GM12878 (cell line): Measurements from ENCODE around the gene TNF.

Source experiments
- CHD1 ChIP-seq: IDR thresholded peaks from 2 replicates; pipeline ENCODE4 v1.6.1; 2012; ENCODE audit warnings: low read depth, low read length, improper control_type of control experiment
- EP300 ChIP-seq, 2 experiments: fragments of 150-350 bp in 1 of 2; IDR thresholded peaks; 2 replicates each; pipeline ENCODE4 v1.6.1; 2011 to 2012; ENCODE audit warnings: low read depth in 2 of 2, low read length in 2 of 2, borderline replicate concordance in 1 of 2, improper control_type of control experiment in 1 of 2, inconsistent platforms in 1 of 2; ENCODE audit not compliant: control insufficient read depth in 1 of 2
- EZH2 ChIP-seq: IDR thresholded peaks from 2 replicates; pipeline ENCODE4 v1.6.1; 2012; ENCODE audit warnings: low read depth, mild to moderate bottlenecking, control low read depth, inconsistent platforms, low read length, borderline replicate concordance; ENCODE audit not compliant: control insufficient read depth
- FOS ChIP-seq: IDR thresholded peaks from 3 replicates; pipeline ENCODE4 v1.6.1; 2011; ENCODE audit warnings: borderline replicate concordance; ENCODE audit not compliant: insufficient read length; ENCODE audit errors: extremely low read depth
- KAT2A ChIP-seq: conservative IDR thresholded peaks from 2 replicates; pipeline ENCODE4 v1.6.1; 2011; ENCODE audit warnings: low read depth, low read length; ENCODE audit not compliant: control insufficient read depth
- NBN ChIP-seq: fragments of 450-650 bp; IDR thresholded peaks from 2 replicates; pipeline ENCODE4 v1.6.1; 2016
- NFYA ChIP-seq: IDR thresholded peaks from 2 replicates; pipeline ENCODE4 v1.6.1; 2011; ENCODE audit warnings: low read depth, mild to moderate bottlenecking, low read length, improper control_type of control experiment, borderline replicate concordance
- RCOR1 ChIP-seq: conservative IDR thresholded peaks from 2 replicates; pipeline ENCODE4 v1.6.1; 2012; ENCODE audit warnings: low read depth, low read length, improper control_type of control experiment
- TF ChIP-seq, protein P1 (sequence below): IDR thresholded peaks from 2 replicates; pipeline ENCODE4 v1.6.1; 2011; ENCODE audit warnings: borderline replicate concordance, low read depth, mild to moderate bottlenecking, moderate library complexity, low read length; ENCODE audit not compliant: insufficient read depth, poor library complexity, severe bottlenecking
- TF ChIP-seq, protein P2 (sequence below): IDR thresholded peaks from 2 replicates; pipeline ENCODE4 v1.6.1; 2011; ENCODE audit warnings: mild to moderate bottlenecking, low read depth, low read length, moderate library complexity; ENCODE audit not compliant: insufficient replicate concordance
- TF ChIP-seq, protein P3 (sequence below): IDR thresholded peaks from 2 replicates; pipeline ENCODE4 v1.6.1; 2011; ENCODE audit warnings: low read depth, mild to moderate bottlenecking, low read length, moderate library complexity, borderline replicate concordance; ENCODE audit errors: extremely low read depth
- TF ChIP-seq, protein P4 (sequence below), 3 experiments: IDR thresholded peaks in 2 of 3; conservative IDR thresholded peaks in 1 of 3; 2 replicates each; pipeline ENCODE4 v1.5.1; 2011; ENCODE audit warnings: low read depth in 3 of 3, low read length in 3 of 3, mild to moderate bottlenecking in 3 of 3, control low read depth in 2 of 3, moderate library complexity in 2 of 3, inconsistent platforms in 1 of 3, mixed read lengths in 1 of 3; ENCODE audit not compliant: control insufficient read depth in 2 of 3, insufficient read depth in 1 of 3; ENCODE audit errors: extremely low read depth in 1 of 3

DNA sequence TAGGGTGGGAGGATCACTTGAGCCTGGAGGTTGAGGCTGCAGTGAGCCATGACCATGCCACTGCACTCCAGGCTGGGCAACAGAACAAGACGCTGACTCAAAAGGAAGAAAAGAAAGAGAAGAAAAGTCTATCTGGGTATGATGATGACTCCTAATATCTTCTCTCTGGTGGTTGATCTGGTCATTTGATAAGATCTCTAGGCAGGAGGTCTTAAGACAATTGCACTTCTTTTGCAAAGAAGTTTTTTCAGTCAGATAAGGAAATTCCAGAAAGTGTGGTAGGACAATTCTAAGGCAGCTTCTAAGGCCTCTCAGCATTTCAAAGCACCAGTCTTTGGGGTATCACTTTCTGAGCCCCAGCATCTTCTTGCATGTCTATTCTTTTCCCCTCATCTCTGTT is 32.0 kb downstream of the TNF start:
- no peak for TF ChIP-seq EZH2
- no peak for TF ChIP-seq KAT2A
- no peak for TF ChIP-seq EP300 (IDR thresholded peaks at IDR 0.05; ENCODE audit: borderline replicate concordance in 1 of 2, control insufficient read depth in 1 of 2, low read depth in 2 of 2, low read length in 2 of 2)
- no peak for TF ChIP-seq NBN
- no peak for TF ChIP-seq RCOR1
- TF ChIP-seq NFYA: no peak
- TF ChIP-seq, protein P1, sequence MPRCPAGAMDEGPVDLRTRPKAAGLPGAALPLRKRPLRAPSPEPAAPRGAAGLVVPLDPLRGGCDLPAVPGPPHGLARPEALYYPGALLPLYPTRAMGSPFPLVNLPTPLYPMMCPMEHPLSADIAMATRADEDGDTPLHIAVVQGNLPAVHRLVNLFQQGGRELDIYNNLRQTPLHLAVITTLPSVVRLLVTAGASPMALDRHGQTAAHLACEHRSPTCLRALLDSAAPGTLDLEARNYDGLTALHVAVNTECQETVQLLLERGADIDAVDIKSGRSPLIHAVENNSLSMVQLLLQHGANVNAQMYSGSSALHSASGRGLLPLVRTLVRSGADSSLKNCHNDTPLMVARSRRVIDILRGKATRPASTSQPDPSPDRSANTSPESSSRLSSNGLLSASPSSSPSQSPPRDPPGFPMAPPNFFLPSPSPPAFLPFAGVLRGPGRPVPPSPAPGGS: no peak
- TF ChIP-seq, protein P2, sequence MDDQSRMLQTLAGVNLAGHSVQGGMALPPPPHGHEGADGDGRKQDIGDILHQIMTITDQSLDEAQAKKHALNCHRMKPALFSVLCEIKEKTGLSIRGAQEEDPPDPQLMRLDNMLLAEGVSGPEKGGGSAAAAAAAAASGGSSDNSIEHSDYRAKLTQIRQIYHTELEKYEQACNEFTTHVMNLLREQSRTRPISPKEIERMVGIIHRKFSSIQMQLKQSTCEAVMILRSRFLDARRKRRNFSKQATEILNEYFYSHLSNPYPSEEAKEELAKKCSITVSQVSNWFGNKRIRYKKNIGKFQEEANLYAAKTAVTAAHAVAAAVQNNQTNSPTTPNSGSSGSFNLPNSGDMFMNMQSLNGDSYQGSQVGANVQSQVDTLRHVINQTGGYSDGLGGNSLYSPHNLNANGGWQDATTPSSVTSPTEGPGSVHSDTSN: no peak
- TF ChIP-seq, protein P3, sequence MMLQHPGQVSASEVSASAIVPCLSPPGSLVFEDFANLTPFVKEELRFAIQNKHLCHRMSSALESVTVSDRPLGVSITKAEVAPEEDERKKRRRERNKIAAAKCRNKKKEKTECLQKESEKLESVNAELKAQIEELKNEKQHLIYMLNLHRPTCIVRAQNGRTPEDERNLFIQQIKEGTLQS: no peak
- no peak for TF ChIP-seq CHD1
- TF ChIP-seq FOS: no peak
- TF ChIP-seq, protein P4, sequence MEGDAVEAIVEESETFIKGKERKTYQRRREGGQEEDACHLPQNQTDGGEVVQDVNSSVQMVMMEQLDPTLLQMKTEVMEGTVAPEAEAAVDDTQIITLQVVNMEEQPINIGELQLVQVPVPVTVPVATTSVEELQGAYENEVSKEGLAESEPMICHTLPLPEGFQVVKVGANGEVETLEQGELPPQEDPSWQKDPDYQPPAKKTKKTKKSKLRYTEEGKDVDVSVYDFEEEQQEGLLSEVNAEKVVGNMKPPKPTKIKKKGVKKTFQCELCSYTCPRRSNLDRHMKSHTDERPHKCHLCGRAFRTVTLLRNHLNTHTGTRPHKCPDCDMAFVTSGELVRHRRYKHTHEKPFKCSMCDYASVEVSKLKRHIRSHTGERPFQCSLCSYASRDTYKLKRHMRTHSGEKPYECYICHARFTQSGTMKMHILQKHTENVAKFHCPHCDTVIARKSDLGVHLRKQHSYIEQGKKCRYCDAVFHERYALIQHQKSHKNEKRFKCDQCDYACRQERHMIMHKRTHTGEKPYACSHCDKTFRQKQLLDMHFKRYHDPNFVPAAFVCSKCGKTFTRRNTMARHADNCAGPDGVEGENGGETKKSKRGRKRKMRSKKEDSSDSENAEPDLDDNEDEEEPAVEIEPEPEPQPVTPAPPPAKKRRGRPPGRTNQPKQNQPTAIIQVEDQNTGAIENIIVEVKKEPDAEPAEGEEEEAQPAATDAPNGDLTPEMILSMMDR (IDR thresholded peaks at IDR 0.05 in 2 of 3, conservative IDR thresholded peaks at IDR 0.05 in 1 of 3; ENCODE audit: control insufficient read depth in 2 of 3, extremely low read depth in 1 of 3, insufficient read depth in 1 of 3, low read depth in 3 of 3, low read length in 3 of 3): no peak
